ENCODE data around the gene INMT.

DNA sequence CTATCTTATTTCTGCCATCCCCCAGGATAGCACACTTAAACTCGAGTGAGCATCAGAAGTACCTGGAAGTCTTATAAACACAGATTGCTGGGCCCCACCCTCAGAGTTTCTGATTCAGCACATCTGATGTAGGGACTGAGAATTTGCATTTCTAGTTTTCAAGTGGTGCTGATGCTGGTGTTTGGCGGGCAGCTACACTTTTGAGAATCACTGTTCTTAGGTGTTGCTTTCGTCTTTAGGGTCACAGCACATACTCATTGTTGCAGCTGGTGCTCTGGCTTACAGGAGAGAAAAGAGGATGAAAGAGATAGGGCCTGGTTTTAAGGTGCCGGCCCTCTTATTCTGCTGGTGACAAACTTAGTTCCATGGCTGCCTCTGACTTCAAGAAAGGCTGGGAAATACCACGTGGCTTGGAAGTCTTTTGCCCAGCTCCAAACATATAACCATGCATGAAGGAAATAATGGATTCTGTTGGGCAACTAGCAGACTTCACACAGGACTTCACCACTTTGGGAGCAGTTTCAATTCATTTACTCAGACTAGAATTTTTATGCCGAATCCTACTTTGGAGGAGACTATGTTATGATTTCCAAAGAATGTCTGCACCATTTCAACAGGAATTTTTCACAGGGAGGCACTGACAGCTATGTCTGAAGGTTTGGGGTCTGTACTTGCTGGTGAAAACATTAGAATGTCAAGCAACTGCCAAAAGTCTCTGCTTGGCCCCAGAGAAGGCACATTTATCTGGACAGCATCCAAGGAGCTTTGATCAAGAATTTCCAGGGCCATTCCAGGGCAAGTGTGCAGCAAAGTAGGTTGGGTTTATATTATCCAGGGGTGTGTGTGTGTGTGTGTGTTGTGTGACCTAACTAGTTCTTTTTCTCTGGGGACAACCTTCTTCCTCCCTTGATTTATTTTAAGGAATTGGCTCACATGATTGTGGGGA is 12.4 kb downstream of the INMT start:
- TF ChIP-seq POLR2A (IDR thresholded peaks at IDR 0.05; ENCODE audit: control extremely low read depth in 1 of 2, low read depth in 2 of 2, low read length in 2 of 2) (no peak), CTCF (IDR thresholded peaks at IDR 0.05; ENCODE audit: control extremely low read depth in 1 of 3, insufficient read depth in 1 of 3, low read depth in 1 of 3, low read length in 3 of 3) (no peak), KDM1A (IDR thresholded peaks at IDR 0.05; ENCODE audit: borderline replicate concordance, low read length) (no peak), YY1 (IDR thresholded peaks at IDR 0.05; ENCODE audit: low read depth, low read length) (no peak), TAF1 (IDR thresholded peaks at IDR 0.05; ENCODE audit: low read depth, low read length) (no peak), SIN3A (conservative IDR thresholded peaks at IDR 0.05 in 1 of 2, IDR thresholded peaks at IDR 0.05 in 1 of 2; ENCODE audit: low read depth in 1 of 2, low read length in 2 of 2) (no peak), ZNF274 (IDR thresholded peaks at IDR 0.05; ENCODE audit: borderline replicate concordance, extremely low read depth, low read length) (no peak), JUN (IDR thresholded peaks at IDR 0.05; ENCODE audit: low read depth, low read length) (no peak), USF2 (IDR thresholded peaks at IDR 0.05; ENCODE audit: low read length) (no peak), SP1 (IDR thresholded peaks at IDR 0.05; ENCODE audit: low read depth, low read length) (no peak), ASH2L (IDR thresholded peaks at IDR 0.05; ENCODE audit: low read length) (no peak), SIRT6 (IDR thresholded peaks at IDR 0.05; ENCODE audit: low read length) (no peak), CBX8 (IDR thresholded peaks at IDR 0.05; ENCODE audit: borderline replicate concordance, low read depth, low read length) (no peak), HDAC6 (IDR thresholded peaks at IDR 0.05; ENCODE audit: low read depth, low read length) (no peak)
